HepG2 (cell line): ENCODE measurements around the gene GYS2. TPM values are rescaled to one million over a fixed set of nuclear protein-coding genes. Genes with fewer than 3 reads are reported as not detected.
A peak's percentile ranks its signal among the peaks of the same experiment; 100 is the strongest.

Source experiments
- ERF ChIP-seq: IDR thresholded peaks from 2 replicates; pipeline ENCODE4 v1.6.1; 2018; ENCODE audit warnings: missing biosample characterization, missing genetic modification reagents
- FOXK1 ChIP-seq: sonication (generic); formaldehyde crosslinking; IDR thresholded peaks from 2 replicates; pipeline ENCODE4 v1.4.0; 2020; ENCODE audit warnings: low read depth, missing genetic modification reagents, borderline replicate concordance
- MAZ ChIP-seq, 2 experiments: sonication (generic) in 1 of 2; formaldehyde crosslinking in 1 of 2; IDR thresholded peaks; 2 replicates each; pipeline versions ENCODE4 v1.5.0 to v1.6.1; 2012 to 2020; ENCODE audit warnings: low read depth in 2 of 2, mild to moderate bottlenecking in 2 of 2, borderline replicate concordance in 1 of 2, improper control_type of control experiment in 1 of 2, low read length in 1 of 2, missing genetic modification reagents in 1 of 2, moderate library complexity in 1 of 2
- MED8 ChIP-seq: sonication (generic); formaldehyde crosslinking; IDR thresholded peaks from 2 replicates; pipeline ENCODE4 v1.8.1; 2023; ENCODE audit warnings: mild to moderate bottlenecking, missing genetic modification reagents; ENCODE audit not compliant: insufficient replicate concordance
- PAXIP1 ChIP-seq: sonication (generic); formaldehyde crosslinking; conservative IDR thresholded peaks from 2 replicates; pipeline ENCODE4 v1.4.0; 2020; ENCODE audit warnings: mild to moderate bottlenecking, missing genetic modification reagents, moderate library complexity
- STAT6 ChIP-seq: sonication (generic); formaldehyde crosslinking; IDR thresholded peaks from 2 replicates; pipeline ENCODE4 v1.4.0; 2020; ENCODE audit warnings: missing genetic modification reagents, mild to moderate bottlenecking, borderline replicate concordance
- TGIF2 ChIP-seq: IDR thresholded peaks from 2 replicates; pipeline ENCODE4 v1.6.1; 2016; ENCODE audit warnings: control low read depth, missing compliant biosample characterization
- ZBTB3 ChIP-seq: sonication (generic); formaldehyde crosslinking; IDR thresholded peaks from 2 replicates; pipeline ENCODE4 v1.4.0; 2020; ENCODE audit warnings: low read depth, mild to moderate bottlenecking, moderate library complexity, missing genetic modification reagents, borderline replicate concordance
- ZFX ChIP-seq: sonication (generic); formaldehyde crosslinking; IDR thresholded peaks from 2 replicates; pipeline ENCODE4 v1.4.0; 2020; ENCODE audit warnings: mild to moderate bottlenecking, low read depth, missing genetic modification reagents, moderate library complexity
- ZNF142 ChIP-seq: sonication (generic); formaldehyde crosslinking; IDR thresholded peaks from 2 replicates; pipeline ENCODE4 v1.4.0; 2020; ENCODE audit warnings: missing genetic modification reagents
- ZNF275 ChIP-seq: sonication (generic); formaldehyde crosslinking; IDR thresholded peaks from 2 replicates; pipeline ENCODE4 v1.8.0; 2022; ENCODE audit warnings: missing genetic modification reagents, mild to moderate bottlenecking, inconsistent platforms, borderline replicate concordance
- ZNF776 ChIP-seq: sonication (generic); formaldehyde crosslinking; IDR thresholded peaks from 2 replicates; pipeline ENCODE4 v1.4.0; 2020; ENCODE audit warnings: mild to moderate bottlenecking, missing genetic modification reagents
- polyA plus RNA-seq, 8 experiments: library from polyadenylated mRNA; depleted of rRNA in 3 of 8; stranded (reverse) in 7 of 8; unstranded in 1 of 8; fragments of >200 nt; fragmentation: Illumina TruSeq in 4 of 8; extraction: Trizol in 4 of 8; gene quantifications; 2 replicates each; pipeline versions ENCODE4 v1.2.1 to v1.2.3, GENCODE V29; 2011 to 2016; ENCODE audit warnings: low read depth in 4 of 8, missing spikeins in 1 of 8, mixed read lengths in 1 of 8; ENCODE audit not compliant: insufficient read depth in 1 of 8
- total RNA-seq, 5 experiments: library from RNA; depleted of rRNA; stranded (reverse); fragments of >200 nt; fragmentation: Illumina TruSeq; extraction: Trizol; gene quantifications; 2 replicates each; pipeline ENCODE4 v1.2.3, GENCODE V29; 2016; ENCODE audit warnings: low read depth in 1 of 5

Gene GYS2
- total and polyA plus RNA-seq, 2 of the 13 experiments (the other 11 are each of a cell fraction or from before 2014, with no cell fraction given), result not detected

- 0 out of 2 replicates have a peak, but pooled peaks have one; percentile 29 for TF ChIP-seq ZNF275 (CRISPR knock-in tag)
- TF ChIP-seq MED8, result peak; percentile 20
- 0 out of 2 replicates have a peak, but pooled peaks have one; percentile 36 for TF ChIP-seq STAT6 (CRISPR knock-in tag)
- no peak; the same call in 1 of the 2 replicates for TF ChIP-seq PAXIP1
- TF ChIP-seq ERF (CRISPR knock-in tag), result 0 out of 2 replicates have a peak, but pooled peaks have one; percentile 40
- peak; percentile 60; the same call in 1 of the 2 replicates for TF ChIP-seq ZNF776
- peak; percentile 13; the same call in 1 of the 2 replicates for TF ChIP-seq MAZ (IDR thresholded peaks at IDR 0.05; ENCODE audit: borderline replicate concordance, low read depth, low read length)
- TF ChIP-seq MAZ (CRISPR knock-in tag; IDR thresholded peaks at IDR 0.05; ENCODE audit: low read depth), result no peak
- TF ChIP-seq FOXK1 (CRISPR knock-in tag), result peak; percentile 99
- TF ChIP-seq TGIF2 (CRISPR knock-in tag), result peak; percentile 94
- TF ChIP-seq ZNF142, result peak; percentile 80; the same call in 1 of the 2 replicates
- peak; percentile 73; the same call in 1 of the 2 replicates for TF ChIP-seq ZFX
- 0 out of 2 replicates have a peak, but pooled peaks have one; percentile 0 for TF ChIP-seq ZBTB3
Observed at GRCh38 chr12:21501258-21502163, 103.1 kb downstream of the GYS2 start, which contains the start of the genes GOLT1B and RECQL (continued).
